Endothelial cell (in vitro differentiated cells): ENCODE measurements around the gene LZTS3. TPM values are rescaled to one million over a fixed set of nuclear protein-coding genes. Genes with fewer than 3 reads are reported as not detected.
A peak's percentile ranks its signal among the peaks of the same experiment; 100 is the strongest.

Experiments used
- DNase-seq: peaks from one replicate; pipeline ENCODE4 v3.0.0; 2021; ENCODE audit warnings: low spot score
- H3K27ac Mint-ChIP-seq: one replicate; pipeline ENCODE4 v1.8.0; 2021; ENCODE audit warnings: mixed read lengths, inconsistent platforms; ENCODE audit not compliant: unreplicated experiment
- H3K27me3 Mint-ChIP-seq: one replicate; pipeline ENCODE4 v1.8.0; 2021; ENCODE audit warnings: mild to moderate bottlenecking, moderate library complexity, mixed read lengths, inconsistent platforms; ENCODE audit not compliant: unreplicated experiment
- H3K36me3 Mint-ChIP-seq: one replicate; pipeline ENCODE4 v1.8.0; 2021; ENCODE audit warnings: mild to moderate bottlenecking, low read depth, mixed read lengths, inconsistent platforms; ENCODE audit not compliant: unreplicated experiment
- H3K4me1 Mint-ChIP-seq: one replicate; pipeline ENCODE4 v1.8.0; 2021; ENCODE audit warnings: mild to moderate bottlenecking, mixed read lengths, inconsistent platforms; ENCODE audit not compliant: unreplicated experiment
- H3K4me3 Mint-ChIP-seq: one replicate; pipeline ENCODE4 v1.8.0; 2021; ENCODE audit warnings: mild to moderate bottlenecking, mixed read lengths, inconsistent platforms; ENCODE audit not compliant: unreplicated experiment
- H3K9me3 Mint-ChIP-seq: one replicate; pipeline ENCODE4 v1.8.0; 2021; ENCODE audit warnings: mixed read lengths, inconsistent platforms; ENCODE audit not compliant: unreplicated experiment
- CTCF ChIP-seq: fragments of 200-600 bp; sonication (generic); IDR thresholded peaks from one replicate; pipeline ENCODE4 v1.5.0; 2021; ENCODE audit warnings: antibody characterized with exemption; ENCODE audit not compliant: unreplicated experiment
- total RNA-seq: library from RNA; stranded (reverse); fragmentation: NEBNext Ultra II Directional; extraction: Animal tissue kit (Norgen Biotek cat#: 25700); gene quantifications from one replicate; pipeline ENCODE4 v1.2.1, GENCODE V29; 2021; ENCODE audit not compliant: unreplicated experiment

LZTS3 gene
- total RNA-seq, 1 donor from 2014 or later: 6.1 TPM

- Mint-ChIP-seq H3K36me3 (peaks cover 4% of the 10 kb centered on the region), H3K4me3 (no peak overlapping the region), H3K27me3 (peaks cover 13% of the 10 kb centered on the region), H3K9me3 (no peaks in the 10 kb centered on the region), H3K4me1 (peaks cover 19% of the 10 kb centered on the region), H3K27ac (no peak overlapping the region)
- no peak for TF ChIP-seq CTCF
- no peak for DNase-seq
Observed at GRCh38 chr20:3162080-3162611, 11.2 kb downstream of the LZTS3 start.

GRCh38 chr20:3161316-3162079 lies 11.9 kb downstream of the LZTS3 start:
- DNase-seq: no peak
- H3K4me1 Mint-ChIP-seq: peaks cover 19% of the 10 kb centered on the region
- TF ChIP-seq CTCF: no peak
- H3K4me3 Mint-ChIP-seq: no peak overlapping the region
- H3K36me3 Mint-ChIP-seq: peaks cover 4% of the 10 kb centered on the region
- H3K27me3 Mint-ChIP-seq: peaks cover 13% of the 10 kb centered on the region
- H3K9me3 Mint-ChIP-seq: no peaks in the 10 kb centered on the region
- no peak overlapping the region for H3K27ac Mint-ChIP-seq

GRCh38 chr20:3160418-3160817 lies 12.9 kb downstream of the LZTS3 start:
- Mint-ChIP-seq H3K36me3 (peaks cover 4% of the 10 kb centered on the region), H3K4me1 (peaks cover 19% of the 10 kb centered on the region), H3K4me3 (no peak overlapping the region), H3K27me3 (peaks cover 8% of the 10 kb centered on the region), H3K9me3 (no peaks in the 10 kb centered on the region), H3K27ac (no peak overlapping the region)
- no peak for DNase-seq
- no peak for TF ChIP-seq CTCF

GRCh38 chr20:3158968-3159431 lies 14.3 kb downstream of the LZTS3 start:
- peaks cover 8% of the 10 kb centered on the region for H3K27me3 Mint-ChIP-seq
- peaks cover 19% of the 10 kb centered on the region for H3K4me1 Mint-ChIP-seq
- peak overlapping the region; percentile 96 for H3K27ac Mint-ChIP-seq
- no peak for DNase-seq
- H3K36me3 Mint-ChIP-seq: peaks cover 4% of the 10 kb centered on the region
- no peaks in the 10 kb centered on the region for H3K9me3 Mint-ChIP-seq
- peak overlapping the region; percentile 97 for H3K4me3 Mint-ChIP-seq
- no peak for TF ChIP-seq CTCF

GRCh38 chr20:3157817-3158216 lies 15.5 kb downstream of the LZTS3 start:
- peaks cover 19% of the 10 kb centered on the region for H3K4me1 Mint-ChIP-seq
- peak overlapping the region; percentile 97 for H3K4me3 Mint-ChIP-seq
- DNase-seq: no peak
- no peaks in the 10 kb centered on the region for H3K9me3 Mint-ChIP-seq
- peaks cover 5% of the 10 kb centered on the region for H3K27me3 Mint-ChIP-seq
- no peaks in the 10 kb centered on the region for H3K36me3 Mint-ChIP-seq
- TF ChIP-seq CTCF: no peak
- peak overlapping the region; percentile 64 for H3K27ac Mint-ChIP-seq
